HepG2 (cell line): Measurements from ENCODE around the gene PGC. TPM values are rescaled to one million over a fixed set of nuclear protein-coding genes. Genes with fewer than 3 reads are reported as not detected.

Source experiments
- CBX5 ChIP-seq: sonication (generic); formaldehyde crosslinking; IDR thresholded peaks from 2 replicates; pipeline ENCODE4 v1.4.0; 2020; ENCODE audit warnings: missing genetic modification reagents, borderline replicate concordance
- HHEX ChIP-seq: IDR thresholded peaks from 2 replicates; pipeline ENCODE4 v1.6.1; 2016; ENCODE audit warnings: control low read depth
- SP2 ChIP-seq: sonication (generic); formaldehyde crosslinking; IDR thresholded peaks from 2 replicates; pipeline ENCODE4 v1.5.1; 2020; ENCODE audit warnings: mild to moderate bottlenecking, missing genetic modification reagents
- ZNF180 ChIP-seq: sonication (generic); formaldehyde crosslinking; IDR thresholded peaks from 2 replicates; pipeline ENCODE4 v1.4.0; 2020; ENCODE audit warnings: low read depth, missing genetic modification reagents, borderline replicate concordance
- ZNF460 ChIP-seq: sonication (generic); formaldehyde crosslinking; IDR thresholded peaks from 2 replicates; pipeline ENCODE4 v1.5.1; 2020; ENCODE audit warnings: missing genetic modification reagents, mild to moderate bottlenecking, borderline replicate concordance
- ZNF746 ChIP-seq: sonication (generic); formaldehyde crosslinking; IDR thresholded peaks from 2 replicates; pipeline ENCODE4 v1.8.0; 2022; ENCODE audit warnings: mild to moderate bottlenecking, missing genetic modification reagents
- polyA plus RNA-seq, 8 experiments: library from polyadenylated mRNA; depleted of rRNA in 3 of 8; stranded (reverse) in 7 of 8; unstranded in 1 of 8; fragments of >200 nt; fragmentation: Illumina TruSeq in 4 of 8; extraction: Trizol in 4 of 8; gene quantifications; 2 replicates each; pipeline versions ENCODE4 v1.2.1 to v1.2.3, GENCODE V29; 2011 to 2016; ENCODE audit warnings: low read depth in 4 of 8, missing spikeins in 1 of 8, mixed read lengths in 1 of 8; ENCODE audit not compliant: insufficient read depth in 1 of 8
- total RNA-seq, 5 experiments: library from RNA; depleted of rRNA; stranded (reverse); fragments of >200 nt; fragmentation: Illumina TruSeq; extraction: Trizol; gene quantifications; 2 replicates each; pipeline ENCODE4 v1.2.3, GENCODE V29; 2016; ENCODE audit warnings: low read depth in 1 of 5
- TF ChIP-seq, protein P1 (sequence below): sonication (generic); formaldehyde crosslinking; IDR thresholded peaks from 2 replicates; pipeline ENCODE4 v1.5.0; 2020; ENCODE audit warnings: mild to moderate bottlenecking, missing genetic modification reagents, moderate library complexity
- TF ChIP-seq, protein P2 (sequence below): sonication (generic); formaldehyde crosslinking; IDR thresholded peaks from 2 replicates; pipeline ENCODE4 v1.4.0; 2020; ENCODE audit warnings: mild to moderate bottlenecking, missing genetic modification reagents, borderline replicate concordance
- TF ChIP-seq, protein P3 (sequence below): sonication (generic); IDR thresholded peaks from 2 replicates; pipeline ENCODE4 v1.6.1; 2016; ENCODE audit warnings: low read depth, borderline replicate concordance
- TF ChIP-seq, protein P4 (sequence below): sonication (generic); formaldehyde crosslinking; IDR thresholded peaks from 2 replicates; pipeline ENCODE4 v1.4.0; 2020; ENCODE audit warnings: missing genetic modification reagents, borderline replicate concordance
- TF ChIP-seq, protein P5 (sequence below): sonication (generic); formaldehyde crosslinking; IDR thresholded peaks from 2 replicates; pipeline ENCODE4 v1.4.0; 2020; ENCODE audit warnings: mild to moderate bottlenecking, missing genetic modification reagents
- TF ChIP-seq, protein P6 (sequence below): IDR thresholded peaks from 2 replicates; pipeline ENCODE4 v1.6.1; 2016; ENCODE audit warnings: mild to moderate bottlenecking
- TF ChIP-seq, protein P7 (sequence below): sonication (generic); formaldehyde crosslinking; IDR thresholded peaks from 2 replicates; pipeline ENCODE4 v1.4.0; 2020; ENCODE audit warnings: mild to moderate bottlenecking, missing genetic modification reagents

PGC gene
- total and polyA plus RNA-seq, 2 of the 13 experiments (the other 11 are each of a cell fraction or from before 2014, with no cell fraction given) = 426 to 502 TPM

DNA sequence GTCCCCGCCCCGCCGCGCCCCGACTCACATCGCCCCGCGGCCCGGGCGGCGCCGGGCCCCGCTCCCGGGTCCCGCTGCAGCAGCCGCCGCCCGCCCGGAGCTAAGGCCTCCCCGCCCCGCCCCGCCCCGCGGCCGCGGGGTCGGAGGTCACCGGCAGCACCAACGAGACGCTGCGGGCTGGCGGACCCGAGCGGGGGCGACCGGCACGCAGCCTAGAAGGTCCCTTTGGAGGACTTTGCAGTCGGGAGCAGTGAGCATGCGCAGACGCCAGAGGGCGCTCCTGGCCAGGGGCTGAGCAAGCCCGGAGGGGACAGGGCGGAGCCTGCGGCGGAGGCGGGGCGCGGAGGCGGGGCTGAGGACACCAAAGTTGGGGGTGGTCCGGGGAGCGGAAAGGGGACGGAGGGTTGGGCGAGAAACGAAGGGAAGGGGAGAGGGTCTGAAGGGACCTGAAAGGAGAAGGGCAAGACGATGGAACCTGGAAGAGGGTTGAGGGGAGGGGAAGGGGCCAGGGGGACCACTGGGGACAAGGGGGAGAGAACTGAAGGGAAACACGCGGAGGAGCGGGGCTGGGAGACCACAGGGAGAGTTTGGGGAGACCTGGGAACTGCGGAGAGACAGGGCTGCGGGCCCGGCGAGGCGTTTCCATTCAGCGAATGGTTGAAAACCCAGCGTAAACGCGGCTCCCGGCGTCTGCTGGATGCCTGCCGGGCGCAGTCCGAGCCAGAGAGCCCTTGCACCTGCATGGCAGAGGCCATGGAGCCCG is 32.8 kb upstream of the PGC start, which contains the start of gene FRS3 (continued):
- TF ChIP-seq, protein P1, sequence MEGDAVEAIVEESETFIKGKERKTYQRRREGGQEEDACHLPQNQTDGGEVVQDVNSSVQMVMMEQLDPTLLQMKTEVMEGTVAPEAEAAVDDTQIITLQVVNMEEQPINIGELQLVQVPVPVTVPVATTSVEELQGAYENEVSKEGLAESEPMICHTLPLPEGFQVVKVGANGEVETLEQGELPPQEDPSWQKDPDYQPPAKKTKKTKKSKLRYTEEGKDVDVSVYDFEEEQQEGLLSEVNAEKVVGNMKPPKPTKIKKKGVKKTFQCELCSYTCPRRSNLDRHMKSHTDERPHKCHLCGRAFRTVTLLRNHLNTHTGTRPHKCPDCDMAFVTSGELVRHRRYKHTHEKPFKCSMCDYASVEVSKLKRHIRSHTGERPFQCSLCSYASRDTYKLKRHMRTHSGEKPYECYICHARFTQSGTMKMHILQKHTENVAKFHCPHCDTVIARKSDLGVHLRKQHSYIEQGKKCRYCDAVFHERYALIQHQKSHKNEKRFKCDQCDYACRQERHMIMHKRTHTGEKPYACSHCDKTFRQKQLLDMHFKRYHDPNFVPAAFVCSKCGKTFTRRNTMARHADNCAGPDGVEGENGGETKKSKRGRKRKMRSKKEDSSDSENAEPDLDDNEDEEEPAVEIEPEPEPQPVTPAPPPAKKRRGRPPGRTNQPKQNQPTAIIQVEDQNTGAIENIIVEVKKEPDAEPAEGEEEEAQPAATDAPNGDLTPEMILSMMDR (CRISPR knock-in tag) = peak; percentile 99
- TF ChIP-seq, protein P2, sequence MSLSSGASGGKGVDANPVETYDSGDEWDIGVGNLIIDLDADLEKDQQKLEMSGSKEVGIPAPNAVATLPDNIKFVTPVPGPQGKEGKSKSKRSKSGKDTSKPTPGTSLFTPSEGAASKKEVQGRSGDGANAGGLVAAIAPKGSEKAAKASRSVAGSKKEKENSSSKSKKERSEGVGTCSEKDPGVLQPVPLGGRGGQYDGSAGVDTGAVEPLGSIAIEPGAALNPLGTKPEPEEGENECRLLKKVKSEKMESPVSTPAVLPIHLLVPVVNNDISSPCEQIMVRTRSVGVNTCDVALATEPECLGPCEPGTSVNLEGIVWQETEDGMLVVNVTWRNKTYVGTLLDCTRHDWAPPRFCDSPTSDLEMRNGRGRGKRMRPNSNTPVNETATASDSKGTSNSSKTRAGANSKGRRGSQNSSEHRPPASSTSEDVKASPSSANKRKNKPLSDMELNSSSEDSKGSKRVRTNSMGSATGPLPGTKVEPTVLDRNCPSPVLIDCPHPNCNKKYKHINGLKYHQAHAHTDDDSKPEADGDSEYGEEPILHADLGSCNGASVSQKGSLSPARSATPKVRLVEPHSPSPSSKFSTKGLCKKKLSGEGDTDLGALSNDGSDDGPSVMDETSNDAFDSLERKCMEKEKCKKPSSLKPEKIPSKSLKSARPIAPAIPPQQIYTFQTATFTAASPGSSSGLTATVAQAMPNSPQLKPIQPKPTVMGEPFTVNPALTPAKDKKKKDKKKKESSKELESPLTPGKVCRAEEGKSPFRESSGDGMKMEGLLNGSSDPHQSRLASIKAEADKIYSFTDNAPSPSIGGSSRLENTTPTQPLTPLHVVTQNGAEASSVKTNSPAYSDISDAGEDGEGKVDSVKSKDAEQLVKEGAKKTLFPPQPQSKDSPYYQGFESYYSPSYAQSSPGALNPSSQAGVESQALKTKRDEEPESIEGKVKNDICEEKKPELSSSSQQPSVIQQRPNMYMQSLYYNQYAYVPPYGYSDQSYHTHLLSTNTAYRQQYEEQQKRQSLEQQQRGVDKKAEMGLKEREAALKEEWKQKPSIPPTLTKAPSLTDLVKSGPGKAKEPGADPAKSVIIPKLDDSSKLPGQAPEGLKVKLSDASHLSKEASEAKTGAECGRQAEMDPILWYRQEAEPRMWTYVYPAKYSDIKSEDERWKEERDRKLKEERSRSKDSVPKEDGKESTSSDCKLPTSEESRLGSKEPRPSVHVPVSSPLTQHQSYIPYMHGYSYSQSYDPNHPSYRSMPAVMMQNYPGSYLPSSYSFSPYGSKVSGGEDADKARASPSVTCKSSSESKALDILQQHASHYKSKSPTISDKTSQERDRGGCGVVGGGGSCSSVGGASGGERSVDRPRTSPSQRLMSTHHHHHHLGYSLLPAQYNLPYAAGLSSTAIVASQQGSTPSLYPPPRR = peak; percentile 45; the same call in 1 of the 2 replicates
- TF ChIP-seq, protein P3, sequence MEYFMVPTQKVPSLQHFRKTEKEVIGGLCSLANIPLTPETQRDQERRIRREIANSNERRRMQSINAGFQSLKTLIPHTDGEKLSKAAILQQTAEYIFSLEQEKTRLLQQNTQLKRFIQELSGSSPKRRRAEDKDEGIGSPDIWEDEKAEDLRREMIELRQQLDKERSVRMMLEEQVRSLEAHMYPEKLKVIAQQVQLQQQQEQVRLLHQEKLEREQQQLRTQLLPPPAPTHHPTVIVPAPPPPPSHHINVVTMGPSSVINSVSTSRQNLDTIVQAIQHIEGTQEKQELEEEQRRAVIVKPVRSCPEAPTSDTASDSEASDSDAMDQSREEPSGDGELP = peak; percentile 21; the same call in 1 of the 2 replicates
- peak; percentile 58; the same call in 1 of the 2 replicates for TF ChIP-seq SP2
- TF ChIP-seq, protein P4, sequence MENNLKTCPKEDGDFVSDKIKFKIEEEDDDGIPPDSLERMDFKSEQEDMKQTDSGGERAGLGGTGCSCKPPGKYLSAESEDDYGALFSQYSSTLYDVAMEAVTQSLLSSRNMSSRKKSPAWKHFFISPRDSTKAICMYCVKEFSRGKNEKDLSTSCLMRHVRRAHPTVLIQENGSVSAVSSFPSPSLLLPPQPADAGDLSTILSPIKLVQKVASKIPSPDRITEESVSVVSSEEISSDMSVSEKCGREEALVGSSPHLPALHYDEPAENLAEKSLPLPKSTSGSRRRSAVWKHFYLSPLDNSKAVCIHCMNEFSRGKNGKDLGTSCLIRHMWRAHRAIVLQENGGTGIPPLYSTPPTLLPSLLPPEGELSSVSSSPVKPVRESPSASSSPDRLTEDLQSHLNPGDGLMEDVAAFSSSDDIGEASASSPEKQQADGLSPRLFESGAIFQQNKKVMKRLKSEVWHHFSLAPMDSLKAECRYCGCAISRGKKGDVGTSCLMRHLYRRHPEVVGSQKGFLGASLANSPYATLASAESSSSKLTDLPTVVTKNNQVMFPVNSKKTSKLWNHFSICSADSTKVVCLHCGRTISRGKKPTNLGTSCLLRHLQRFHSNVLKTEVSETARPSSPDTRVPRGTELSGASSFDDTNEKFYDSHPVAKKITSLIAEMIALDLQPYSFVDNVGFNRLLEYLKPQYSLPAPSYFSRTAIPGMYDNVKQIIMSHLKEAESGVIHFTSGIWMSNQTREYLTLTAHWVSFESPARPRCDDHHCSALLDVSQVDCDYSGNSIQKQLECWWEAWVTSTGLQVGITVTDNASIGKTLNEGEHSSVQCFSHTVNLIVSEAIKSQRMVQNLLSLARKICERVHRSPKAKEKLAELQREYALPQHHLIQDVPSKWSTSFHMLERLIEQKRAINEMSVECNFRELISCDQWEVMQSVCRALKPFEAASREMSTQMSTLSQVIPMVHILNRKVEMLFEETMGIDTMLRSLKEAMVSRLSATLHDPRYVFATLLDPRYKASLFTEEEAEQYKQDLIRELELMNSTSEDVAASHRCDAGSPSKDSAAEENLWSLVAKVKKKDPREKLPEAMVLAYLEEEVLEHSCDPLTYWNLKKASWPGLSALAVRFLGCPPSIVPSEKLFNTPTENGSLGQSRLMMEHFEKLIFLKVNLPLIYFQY (CRISPR knock-in tag) = peak; percentile 64; the same call in 1 of the 2 replicates
- TF ChIP-seq ZNF460 (CRISPR knock-in tag) = no peak; the same call in 1 of the 2 replicates
- TF ChIP-seq CBX5 (CRISPR knock-in tag) = peak; percentile 89
- TF ChIP-seq, protein P5, sequence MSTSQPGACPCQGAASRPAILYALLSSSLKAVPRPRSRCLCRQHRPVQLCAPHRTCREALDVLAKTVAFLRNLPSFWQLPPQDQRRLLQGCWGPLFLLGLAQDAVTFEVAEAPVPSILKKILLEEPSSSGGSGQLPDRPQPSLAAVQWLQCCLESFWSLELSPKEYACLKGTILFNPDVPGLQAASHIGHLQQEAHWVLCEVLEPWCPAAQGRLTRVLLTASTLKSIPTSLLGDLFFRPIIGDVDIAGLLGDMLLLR (CRISPR knock-in tag) = no peak
- no peak for TF ChIP-seq ZNF180 (CRISPR knock-in tag)
- no peak for TF ChIP-seq ZNF746 (CRISPR knock-in tag)
- TF ChIP-seq, protein P6, sequence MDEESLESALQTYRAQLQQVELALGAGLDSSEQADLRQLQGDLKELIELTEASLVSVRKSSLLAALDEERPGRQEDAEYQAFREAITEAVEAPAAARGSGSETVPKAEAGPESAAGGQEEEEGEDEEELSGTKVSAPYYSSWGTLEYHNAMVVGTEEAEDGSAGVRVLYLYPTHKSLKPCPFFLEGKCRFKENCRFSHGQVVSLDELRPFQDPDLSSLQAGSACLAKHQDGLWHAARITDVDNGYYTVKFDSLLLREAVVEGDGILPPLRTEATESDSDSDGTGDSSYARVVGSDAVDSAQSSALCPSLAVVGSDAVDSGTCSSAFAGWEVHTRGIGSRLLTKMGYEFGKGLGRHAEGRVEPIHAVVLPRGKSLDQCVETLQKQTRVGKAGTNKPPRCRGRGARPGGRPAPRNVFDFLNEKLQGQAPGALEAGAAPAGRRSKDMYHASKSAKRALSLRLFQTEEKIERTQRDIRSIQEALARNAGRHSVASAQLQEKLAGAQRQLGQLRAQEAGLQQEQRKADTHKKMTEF (CRISPR knock-in tag) = peak; percentile 89
- TF ChIP-seq, protein P7, sequence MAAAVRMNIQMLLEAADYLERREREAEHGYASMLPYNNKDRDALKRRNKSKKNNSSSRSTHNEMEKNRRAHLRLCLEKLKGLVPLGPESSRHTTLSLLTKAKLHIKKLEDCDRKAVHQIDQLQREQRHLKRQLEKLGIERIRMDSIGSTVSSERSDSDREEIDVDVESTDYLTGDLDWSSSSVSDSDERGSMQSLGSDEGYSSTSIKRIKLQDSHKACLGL (CRISPR knock-in tag) = no peak; the same call in none of the 2 replicates
- no peak for TF ChIP-seq HHEX
